AG09309 (cell line): Measurements from ENCODE around the gene ADD3.
A peak's percentile ranks its signal among the peaks of the same experiment; 100 is the strongest.

ENCODE experiments used
- DNase-seq: peaks from one replicate; pipeline ENCODE4 v3.0.0-alpha.2; 2010; ENCODE audit warnings: low read depth
- H3K4me3 ChIP-seq: 2 replicates; pipeline ENCODE4 v1.5.1; 2011; ENCODE audit warnings: mild to moderate bottlenecking, low read depth, low read length, moderate library complexity; ENCODE audit not compliant: control insufficient read depth
- CTCF ChIP-seq: IDR thresholded peaks from 2 replicates; pipeline ENCODE4 v1.5.1; 2011; ENCODE audit warnings: mild to moderate bottlenecking, low read depth, low read length, inconsistent platforms; ENCODE audit not compliant: insufficient read depth, control insufficient read depth; ENCODE audit errors: missing control alignments

ADD3 gene

GRCh38 chr10:109962247-109962646 lies 45.5 kb upstream of the ADD3 start:
- H3K4me3 ChIP-seq = no peak overlapping the region
- no peak for TF ChIP-seq CTCF
- DNase-seq = no peak

- TF ChIP-seq CTCF = no peak
- peak; percentile 61 for DNase-seq
- H3K4me3 ChIP-seq = no peak overlapping the region
Measured at GRCh38 chr10:109963439-109963838, 44.3 kb upstream of the ADD3 start.

GRCh38 chr10:109964318-109964717 lies 43.5 kb upstream of the ADD3 start:
- DNase-seq = no peak
- H3K4me3 ChIP-seq = no peak overlapping the region
- TF ChIP-seq CTCF = no peak

GRCh38 chr10:109966961-109967738 lies 40.6 kb upstream of the ADD3 start:
- DNase-seq = no peak
- H3K4me3 ChIP-seq = no peak overlapping the region
- TF ChIP-seq CTCF = no peak

- no peak for TF ChIP-seq CTCF
- DNase-seq = no peak
- H3K4me3 ChIP-seq = no peak overlapping the region
Measured at GRCh38 chr10:109967739-109968088, 40.1 kb upstream of the ADD3 start.

GRCh38 chr10:109968953-109969759 lies 38.6 kb upstream of the ADD3 start:
- no peak for DNase-seq
- no peak for TF ChIP-seq CTCF
- H3K4me3 ChIP-seq = no peak overlapping the region
